HepG2 (cell line): Measurements from ENCODE around the gene MYL9. TPM values are rescaled to one million over a fixed set of nuclear protein-coding genes. Genes with fewer than 3 reads are reported as not detected.

ENCODE experiments used
- AKAP8 ChIP-seq: sonication (generic); formaldehyde crosslinking; IDR thresholded peaks from 2 replicates; pipeline ENCODE4 v1.5.1; 2020; ENCODE audit warnings: mild to moderate bottlenecking, missing genetic modification reagents
- ARHGAP35 ChIP-seq: sonication (generic); formaldehyde crosslinking; IDR thresholded peaks from 2 replicates; pipeline ENCODE4 v1.9.0; 2022; ENCODE audit warnings: mild to moderate bottlenecking, inconsistent platforms, moderate library complexity, missing genetic modification reagents, borderline replicate concordance
- HOXA3 ChIP-seq: sonication (generic); formaldehyde crosslinking; IDR thresholded peaks from 2 replicates; pipeline ENCODE4 v1.5.0; 2020; ENCODE audit warnings: missing genetic modification reagents
- MED8 ChIP-seq: sonication (generic); formaldehyde crosslinking; IDR thresholded peaks from 2 replicates; pipeline ENCODE4 v1.8.1; 2023; ENCODE audit warnings: mild to moderate bottlenecking, missing genetic modification reagents; ENCODE audit not compliant: insufficient replicate concordance
- NAIF1 ChIP-seq: sonication (generic); formaldehyde crosslinking; IDR thresholded peaks from 2 replicates; pipeline ENCODE4 v1.5.0; 2020; ENCODE audit warnings: mild to moderate bottlenecking, missing genetic modification reagents, borderline replicate concordance
- RARG ChIP-seq: sonication (generic); formaldehyde crosslinking; IDR thresholded peaks from 2 replicates; pipeline ENCODE4 v1.4.0; 2020; ENCODE audit warnings: low read depth, mild to moderate bottlenecking, missing genetic modification reagents
- ZBTB38 ChIP-seq: sonication (generic); formaldehyde crosslinking; IDR thresholded peaks from 2 replicates; pipeline ENCODE4 v1.5.1; 2020; ENCODE audit warnings: mild to moderate bottlenecking, missing genetic modification reagents
- ZFYVE20 ChIP-seq: sonication (generic); formaldehyde crosslinking; IDR thresholded peaks from 2 replicates; pipeline ENCODE4 v1.8.0; 2023; ENCODE audit warnings: low read depth, mild to moderate bottlenecking, moderate library complexity, missing genetic modification reagents, borderline replicate concordance
- ZNF354B ChIP-seq: sonication (generic); formaldehyde crosslinking; IDR thresholded peaks from 2 replicates; pipeline ENCODE4 v1.8.0; 2022; ENCODE audit warnings: mild to moderate bottlenecking, missing genetic modification reagents
- ZNF567 ChIP-seq: sonication (generic); formaldehyde crosslinking; IDR thresholded peaks from 2 replicates; pipeline ENCODE4 v1.8.1; 2023; ENCODE audit warnings: mild to moderate bottlenecking, missing genetic modification reagents, borderline replicate concordance
- ZNF615 ChIP-seq: sonication (generic); formaldehyde crosslinking; IDR thresholded peaks from 2 replicates; pipeline ENCODE4 v1.5.0; 2020; ENCODE audit warnings: mild to moderate bottlenecking, missing genetic modification reagents, borderline replicate concordance
- ZNF724P ChIP-seq: sonication (generic); formaldehyde crosslinking; IDR thresholded peaks from 2 replicates; pipeline ENCODE4 v1.8.0; 2022; ENCODE audit warnings: missing genetic modification reagents, borderline replicate concordance
- ZNF841 ChIP-seq: sonication (generic); formaldehyde crosslinking; IDR thresholded peaks from 2 replicates; pipeline ENCODE4 v1.8.1; 2023; ENCODE audit warnings: missing genetic modification reagents, borderline replicate concordance
- polyA plus RNA-seq, 8 experiments: library from polyadenylated mRNA; depleted of rRNA in 3 of 8; stranded (reverse) in 7 of 8; unstranded in 1 of 8; fragments of >200 nt; fragmentation: Illumina TruSeq in 4 of 8; extraction: Trizol in 4 of 8; gene quantifications; 2 replicates each; pipeline versions ENCODE4 v1.2.1 to v1.2.3, GENCODE V29; 2011 to 2016; ENCODE audit warnings: low read depth in 4 of 8, missing spikeins in 1 of 8, mixed read lengths in 1 of 8; ENCODE audit not compliant: insufficient read depth in 1 of 8
- total RNA-seq, 5 experiments: library from RNA; depleted of rRNA; stranded (reverse); fragments of >200 nt; fragmentation: Illumina TruSeq; extraction: Trizol; gene quantifications; 2 replicates each; pipeline ENCODE4 v1.2.3, GENCODE V29; 2016; ENCODE audit warnings: low read depth in 1 of 5
- TF ChIP-seq, protein P1 (sequence below): sonication (generic); formaldehyde crosslinking; IDR thresholded peaks from 2 replicates; pipeline ENCODE4 v1.4.0; 2020; ENCODE audit warnings: missing genetic modification reagents
- TF ChIP-seq, protein P2 (sequence below), 2 experiments: sonication (generic) in 1 of 2; formaldehyde crosslinking in 1 of 2; IDR thresholded peaks; 2 replicates each; pipeline versions ENCODE4 v1.4.0 to v1.6.1; 2016 to 2020; ENCODE audit warnings: borderline replicate concordance in 1 of 2, low read depth in 1 of 2, mild to moderate bottlenecking in 1 of 2, missing genetic modification reagents in 1 of 2
- TF ChIP-seq, protein P3 (sequence below): sonication (generic); formaldehyde crosslinking; IDR thresholded peaks from 2 replicates; pipeline ENCODE4 v1.9.0; 2021; ENCODE audit warnings: missing genetic modification reagents, borderline replicate concordance
- TF ChIP-seq, protein P4 (sequence below): sonication (generic); formaldehyde crosslinking; IDR thresholded peaks from 2 replicates; pipeline ENCODE4 v1.4.0; 2020; ENCODE audit warnings: low read depth, mild to moderate bottlenecking, missing genetic modification reagents
- TF ChIP-seq, protein P5 (sequence below): sonication (generic); formaldehyde crosslinking; IDR thresholded peaks from 2 replicates; pipeline ENCODE4 v1.4.0; 2020; ENCODE audit warnings: mild to moderate bottlenecking, low read depth, missing genetic modification reagents

Gene MYL9
- total and polyA plus RNA-seq, 2 of the 13 experiments (the other 11 are each of a cell fraction or from before 2014, with no cell fraction given) = 0.87 to 2.2 TPM

DNA sequence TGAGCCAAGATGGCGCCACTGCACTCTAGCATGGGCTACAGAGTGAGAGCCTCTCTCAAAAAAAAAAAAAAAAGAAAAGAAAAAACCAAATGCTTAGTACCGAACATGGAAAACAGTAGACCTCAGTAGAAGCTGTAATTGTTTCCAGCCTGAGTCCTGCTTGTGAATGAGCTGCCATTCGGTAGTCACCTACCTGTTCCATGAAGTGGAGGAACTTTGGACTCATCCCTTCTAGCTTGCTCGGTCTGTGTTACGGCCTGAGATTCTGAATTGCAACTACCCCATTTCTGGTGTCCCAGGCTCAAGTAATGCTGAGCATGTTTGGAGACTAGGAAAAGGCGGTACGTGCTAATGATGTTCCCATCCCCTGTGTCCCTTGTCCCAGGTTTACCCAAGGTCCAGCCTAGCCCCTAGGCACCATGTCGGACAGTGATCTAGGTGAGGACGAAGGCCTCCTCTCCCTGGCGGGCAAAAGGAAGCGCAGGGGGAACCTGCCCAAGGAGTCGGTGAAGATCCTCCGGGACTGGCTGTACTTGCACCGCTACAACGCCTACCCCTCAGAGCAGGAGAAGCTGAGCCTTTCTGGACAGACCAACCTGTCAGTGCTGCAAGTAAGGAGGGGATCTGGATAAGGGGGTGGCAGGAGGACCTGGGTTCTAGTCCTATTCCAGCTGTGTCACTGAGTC lies 37.2 kb downstream of the MYL9 start (continued):
- TF ChIP-seq ZNF841 = no peak
- no peak for TF ChIP-seq ZNF354B (CRISPR knock-in tag)
- TF ChIP-seq ARHGAP35 (CRISPR knock-in tag) = no peak
- TF ChIP-seq ZNF724P (CRISPR knock-in tag) = no peak
- TF ChIP-seq, protein P1, sequence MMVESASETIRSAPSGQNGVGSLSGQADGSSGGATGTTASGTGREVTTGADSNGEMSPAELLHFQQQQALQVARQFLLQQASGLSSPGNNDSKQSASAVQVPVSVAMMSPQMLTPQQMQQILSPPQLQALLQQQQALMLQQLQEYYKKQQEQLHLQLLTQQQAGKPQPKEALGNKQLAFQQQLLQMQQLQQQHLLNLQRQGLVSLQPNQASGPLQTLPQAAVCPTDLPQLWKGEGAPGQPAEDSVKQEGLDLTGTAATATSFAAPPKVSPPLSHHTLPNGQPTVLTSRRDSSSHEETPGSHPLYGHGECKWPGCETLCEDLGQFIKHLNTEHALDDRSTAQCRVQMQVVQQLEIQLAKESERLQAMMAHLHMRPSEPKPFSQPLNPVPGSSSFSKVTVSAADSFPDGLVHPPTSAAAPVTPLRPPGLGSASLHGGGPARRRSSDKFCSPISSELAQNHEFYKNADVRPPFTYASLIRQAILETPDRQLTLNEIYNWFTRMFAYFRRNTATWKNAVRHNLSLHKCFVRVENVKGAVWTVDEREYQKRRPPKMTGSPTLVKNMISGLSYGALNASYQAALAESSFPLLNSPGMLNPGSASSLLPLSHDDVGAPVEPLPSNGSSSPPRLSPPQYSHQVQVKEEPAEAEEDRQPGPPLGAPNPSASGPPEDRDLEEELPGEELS = no peak
- TF ChIP-seq ZNF567 = 0 out of 2 replicates have a peak, but pooled peaks have one; percentile 6
- TF ChIP-seq, protein P2, sequence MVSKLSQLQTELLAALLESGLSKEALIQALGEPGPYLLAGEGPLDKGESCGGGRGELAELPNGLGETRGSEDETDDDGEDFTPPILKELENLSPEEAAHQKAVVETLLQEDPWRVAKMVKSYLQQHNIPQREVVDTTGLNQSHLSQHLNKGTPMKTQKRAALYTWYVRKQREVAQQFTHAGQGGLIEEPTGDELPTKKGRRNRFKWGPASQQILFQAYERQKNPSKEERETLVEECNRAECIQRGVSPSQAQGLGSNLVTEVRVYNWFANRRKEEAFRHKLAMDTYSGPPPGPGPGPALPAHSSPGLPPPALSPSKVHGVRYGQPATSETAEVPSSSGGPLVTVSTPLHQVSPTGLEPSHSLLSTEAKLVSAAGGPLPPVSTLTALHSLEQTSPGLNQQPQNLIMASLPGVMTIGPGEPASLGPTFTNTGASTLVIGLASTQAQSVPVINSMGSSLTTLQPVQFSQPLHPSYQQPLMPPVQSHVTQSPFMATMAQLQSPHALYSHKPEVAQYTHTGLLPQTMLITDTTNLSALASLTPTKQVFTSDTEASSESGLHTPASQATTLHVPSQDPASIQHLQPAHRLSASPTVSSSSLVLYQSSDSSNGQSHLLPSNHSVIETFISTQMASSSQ (IDR thresholded peaks at IDR 0.05; ENCODE audit: low read depth) = no peak
- TF ChIP-seq, protein P2 (CRISPR knock-in tag; IDR thresholded peaks at IDR 0.05; ENCODE audit: borderline replicate concordance) = 0 out of 2 replicates have a peak, but pooled peaks have one; percentile 31
- TF ChIP-seq, protein P3, sequence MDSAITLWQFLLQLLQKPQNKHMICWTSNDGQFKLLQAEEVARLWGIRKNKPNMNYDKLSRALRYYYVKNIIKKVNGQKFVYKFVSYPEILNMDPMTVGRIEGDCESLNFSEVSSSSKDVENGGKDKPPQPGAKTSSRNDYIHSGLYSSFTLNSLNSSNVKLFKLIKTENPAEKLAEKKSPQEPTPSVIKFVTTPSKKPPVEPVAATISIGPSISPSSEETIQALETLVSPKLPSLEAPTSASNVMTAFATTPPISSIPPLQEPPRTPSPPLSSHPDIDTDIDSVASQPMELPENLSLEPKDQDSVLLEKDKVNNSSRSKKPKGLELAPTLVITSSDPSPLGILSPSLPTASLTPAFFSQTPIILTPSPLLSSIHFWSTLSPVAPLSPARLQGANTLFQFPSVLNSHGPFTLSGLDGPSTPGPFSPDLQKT = no peak
- no peak for TF ChIP-seq NAIF1 (CRISPR knock-in tag)
- no peak for TF ChIP-seq MED8 (CRISPR knock-in tag)
- TF ChIP-seq ZFYVE20 (CRISPR knock-in tag) = no peak
- no peak for TF ChIP-seq HOXA3 (CRISPR knock-in tag)
- no peak for TF ChIP-seq ZBTB38 (CRISPR knock-in tag)
- 0 out of 2 replicates have a peak, but pooled peaks have one; percentile 52 for TF ChIP-seq RARG
- TF ChIP-seq, protein P4, sequence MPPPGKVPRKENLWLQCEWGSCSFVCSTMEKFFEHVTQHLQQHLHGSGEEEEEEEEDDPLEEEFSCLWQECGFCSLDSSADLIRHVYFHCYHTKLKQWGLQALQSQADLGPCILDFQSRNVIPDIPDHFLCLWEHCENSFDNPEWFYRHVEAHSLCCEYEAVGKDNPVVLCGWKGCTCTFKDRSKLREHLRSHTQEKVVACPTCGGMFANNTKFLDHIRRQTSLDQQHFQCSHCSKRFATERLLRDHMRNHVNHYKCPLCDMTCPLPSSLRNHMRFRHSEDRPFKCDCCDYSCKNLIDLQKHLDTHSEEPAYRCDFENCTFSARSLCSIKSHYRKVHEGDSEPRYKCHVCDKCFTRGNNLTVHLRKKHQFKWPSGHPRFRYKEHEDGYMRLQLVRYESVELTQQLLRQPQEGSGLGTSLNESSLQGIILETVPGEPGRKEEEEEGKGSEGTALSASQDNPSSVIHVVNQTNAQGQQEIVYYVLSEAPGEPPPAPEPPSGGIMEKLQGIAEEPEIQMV (CRISPR knock-in tag) = 0 out of 2 replicates have a peak, but pooled peaks have one; percentile 31
- TF ChIP-seq, protein P5, sequence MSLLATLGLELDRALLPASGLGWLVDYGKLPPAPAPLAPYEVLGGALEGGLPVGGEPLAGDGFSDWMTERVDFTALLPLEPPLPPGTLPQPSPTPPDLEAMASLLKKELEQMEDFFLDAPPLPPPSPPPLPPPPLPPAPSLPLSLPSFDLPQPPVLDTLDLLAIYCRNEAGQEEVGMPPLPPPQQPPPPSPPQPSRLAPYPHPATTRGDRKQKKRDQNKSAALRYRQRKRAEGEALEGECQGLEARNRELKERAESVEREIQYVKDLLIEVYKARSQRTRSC (CRISPR knock-in tag) = 0 out of 2 replicates have a peak, but pooled peaks have one; percentile 32
- no peak for TF ChIP-seq AKAP8 (CRISPR knock-in tag)
- no peak for TF ChIP-seq ZNF615 (CRISPR knock-in tag)
